HL-60 (cell line): Measurements from ENCODE around the gene KLHL20.
"Not testable (repeated sequence)": the region's sequence is repeated elsewhere in the genome, so short reads cannot be mapped to it uniquely, and the experiment has no call there.

Source experiments
- DNase-seq, 2 experiments: peaks; one replicate each; pipeline ENCODE4 v3.0.0-alpha.2; 2010 to 2020; ENCODE audit warnings: low read depth in 1 of 2, low spot score in 1 of 2
- H3K27ac ChIP-seq: fragments of 250-450 bp; sonication (Bioruptor Pico); replicated peaks from 2 replicates; pipeline ENCODE4 v1.5.1; 2020; ENCODE audit warnings: mild to moderate bottlenecking, moderate library complexity
- H3K27me3 ChIP-seq: fragments of 250-450 bp; sonication (Bioruptor Pico); 2 replicates; pipeline ENCODE4 v1.5.1; 2021; ENCODE audit warnings: mild to moderate bottlenecking, moderate library complexity; ENCODE audit not compliant: insufficient read depth, poor library complexity, severe bottlenecking
- H3K4me3 ChIP-seq: replicated peaks from 2 replicates; pipeline ENCODE4 v1.5.1; 2011; ENCODE audit warnings: mild to moderate bottlenecking, control low read depth, low read length; ENCODE audit not compliant: insufficient read depth
- CTCF ChIP-seq: IDR thresholded peaks from one replicate; pipeline ENCODE4 v1.5.1; 2011; ENCODE audit warnings: low read length, control low read depth, inconsistent platforms; ENCODE audit not compliant: insufficient read depth
- GABPA ChIP-seq: IDR thresholded peaks from 2 replicates; pipeline ENCODE4 v1.6.1; 2012; ENCODE audit warnings: low read depth
- POLR2AphosphoS5 ChIP-seq: IDR thresholded peaks from 2 replicates; pipeline ENCODE4 v1.6.1; 2012; ENCODE audit warnings: low read depth
- REST ChIP-seq: IDR thresholded peaks from 2 replicates; pipeline ENCODE4 v1.6.1; 2012; ENCODE audit warnings: low read depth; ENCODE audit not compliant: insufficient replicate concordance
- SPI1 ChIP-seq: IDR thresholded peaks from 2 replicates; pipeline ENCODE4 v1.6.1; 2012; ENCODE audit warnings: low read depth, mild to moderate bottlenecking, borderline replicate concordance

The KLHL20 gene

GRCh38 chr1:173682184-173682583, 32.6 kb upstream of the KLHL20 start:
- Histone ChIP-seq H3K27ac (no peak overlapping the region), H3K27me3 (no peaks in the 10 kb centered on the region)
- no peak for DNase-seq

GRCh38 chr1:173683838-173684237, 30.9 kb upstream of the KLHL20 start:
- not testable (repeated sequence) for H3K27me3 ChIP-seq, DNase-seq, H3K4me3 ChIP-seq, H3K27ac ChIP-seq

More at GRCh38 chr1:173682184-173682583, 32.6 kb upstream of the KLHL20 start:
- no peak overlapping the region for H3K4me3 ChIP-seq
- TF ChIP-seq GABPA (no peak), SPI1 (no peak), REST (no peak), POLR2AphosphoS5 (no peak), CTCF (no peak)

- not testable (repeated sequence) for H3K27ac ChIP-seq, DNase-seq, H3K27me3 ChIP-seq, H3K4me3 ChIP-seq
Measured at GRCh38 chr1:173685121-173685520, 29.7 kb upstream of the KLHL20 start.

GRCh38 chr1:173688300-173688699, 26.5 kb upstream of the KLHL20 start:
- no peak overlapping the region for H3K4me3 ChIP-seq
- no peak overlapping the region for H3K27ac ChIP-seq
- no peaks in the 10 kb centered on the region for H3K27me3 ChIP-seq
- DNase-seq = peak; percentile 13 to 74
- TF ChIP-seq SPI1 (peak; percentile 82), POLR2AphosphoS5 (no peak)

GRCh38 chr1:173693238-173693637, 21.5 kb upstream of the KLHL20 start:
- TF ChIP-seq SPI1 (no peak), CTCF (no peak), REST (no peak), GABPA (no peak), POLR2AphosphoS5 (no peak)

GRCh38 chr1:173701299-173701698, 13.5 kb upstream of the KLHL20 start:
- DNase-seq, H3K27me3 ChIP-seq, H3K27ac ChIP-seq, H3K4me3 ChIP-seq: not testable (repeated sequence)

More at GRCh38 chr1:173693238-173693637, 21.5 kb upstream of the KLHL20 start:
- no peak for DNase-seq
- Histone ChIP-seq H3K27me3 (no peaks in the 10 kb centered on the region), H3K4me3 (no peak overlapping the region), H3K27ac (no peak overlapping the region)
